Neuronal stem cell (in vitro differentiated cells): ENCODE measurements around the gene PNMA1.

Experiments used
- DNase-seq: peaks from one replicate; pipeline ENCODE4 v3.0.0-alpha.2; 2013; ENCODE audit warnings: low spot score
- H2AFZ ChIP-seq: one replicate; pipeline ENCODE4 v1.6.1; 2013; ENCODE audit warnings: mild to moderate bottlenecking, low read length, inconsistent platforms
- H2AK5ac ChIP-seq: 2 replicates; pipeline ENCODE4 v1.6.1; 2013; ENCODE audit warnings: low read depth, mild to moderate bottlenecking, inconsistent platforms, low read length, moderate library complexity, mixed read lengths
- H2BK120ac ChIP-seq: 2 replicates; pipeline ENCODE4 v1.6.1; 2013; ENCODE audit warnings: low read depth, mild to moderate bottlenecking, inconsistent platforms, low read length, moderate library complexity, mixed read lengths
- H2BK12ac ChIP-seq: one replicate; pipeline ENCODE4 v1.6.1; 2013; ENCODE audit warnings: low read length, inconsistent platforms
- H2BK15ac ChIP-seq: 2 replicates; pipeline ENCODE4 v1.6.1; 2013; ENCODE audit warnings: mild to moderate bottlenecking, low read length, inconsistent platforms, mixed read lengths
- H2BK5ac ChIP-seq: one replicate; pipeline ENCODE4 v1.6.1; 2013; ENCODE audit warnings: inconsistent platforms, mild to moderate bottlenecking, low read length, moderate library complexity
- H3K14ac ChIP-seq: one replicate; pipeline ENCODE4 v1.6.1; 2013; ENCODE audit warnings: low read length, inconsistent platforms
- H3K18ac ChIP-seq: 2 replicates; pipeline ENCODE4 v1.6.1; 2013; ENCODE audit warnings: low read length, inconsistent platforms
- H3K23ac ChIP-seq: 2 replicates; pipeline ENCODE4 v1.6.1; 2013; ENCODE audit warnings: low read depth, mild to moderate bottlenecking, mixed read lengths, low read length, inconsistent platforms; ENCODE audit not compliant: poor library complexity
- H3K27ac ChIP-seq: replicated peaks from 3 replicates; pipeline ENCODE4 v1.5.1; 2013; ENCODE audit warnings: low read length, inconsistent platforms
- H3K27me3 ChIP-seq, 3 experiments: 2 replicates each; pipeline ENCODE4 v1.6.1; 2013; ENCODE audit warnings: low read length in 3 of 3, mild to moderate bottlenecking in 2 of 3, inconsistent platforms in 1 of 3, low read depth in 1 of 3, mixed read lengths in 1 of 3, moderate library complexity in 1 of 3; ENCODE audit not compliant: control insufficient read depth in 3 of 3, insufficient read depth in 3 of 3
- H3K36me3 ChIP-seq, 2 donors: replicated peaks in 1 of 2; 2 replicates each; pipeline ENCODE4 v1.6.1; 2013; ENCODE audit warnings: low read length in 2 of 2; ENCODE audit not compliant: control insufficient read depth in 2 of 2, insufficient read depth in 2 of 2
- H3K4ac ChIP-seq: 2 replicates; pipeline ENCODE4 v1.6.1; 2013; ENCODE audit warnings: inconsistent platforms, mild to moderate bottlenecking, low read length, moderate library complexity
- H3K4me1 ChIP-seq, 2 donors: 1 replicate in 1 of 2; 2 replicates in 1 of 2; pipeline ENCODE4 v1.6.1; 2013; ENCODE audit warnings: low read length in 2 of 2, low read depth in 1 of 2; ENCODE audit not compliant: control insufficient read depth in 2 of 2, insufficient read depth in 1 of 2
- H3K4me2 ChIP-seq: one replicate; pipeline ENCODE4 v1.6.1; 2013; ENCODE audit warnings: mild to moderate bottlenecking, low read length, inconsistent platforms; ENCODE audit not compliant: insufficient read depth, poor library complexity, severe bottlenecking
- H3K4me3 ChIP-seq, 2 donors: 2 replicates each; pipeline ENCODE4 v1.5.1; 2013; ENCODE audit warnings: low read length in 2 of 2, mild to moderate bottlenecking in 2 of 2, inconsistent platforms in 1 of 2, moderate library complexity in 1 of 2
- H3K79me1 ChIP-seq: one replicate; pipeline ENCODE4 v1.6.1; 2013; ENCODE audit warnings: low read depth, mild to moderate bottlenecking, inconsistent platforms, low read length, moderate library complexity
- H3K9ac ChIP-seq: one replicate; pipeline ENCODE4 v1.6.1; 2013; ENCODE audit warnings: mild to moderate bottlenecking, low read depth, low read length, inconsistent platforms; ENCODE audit not compliant: poor library complexity
- H3K9me3 ChIP-seq, 2 donors: replicated peaks in 1 of 2; 2 replicates each; pipeline versions ENCODE3 to v1.6.1; 2013; ENCODE audit warnings: low read length in 2 of 2, mild to moderate bottlenecking in 2 of 2, inconsistent platforms in 1 of 2, low read depth in 1 of 2, mixed read lengths in 1 of 2, moderate library complexity in 1 of 2; ENCODE audit not compliant: control insufficient read depth in 2 of 2, insufficient read depth in 1 of 2
- H4K8ac ChIP-seq: one replicate; pipeline ENCODE4 v1.6.1; 2013; ENCODE audit warnings: low read depth, mild to moderate bottlenecking, inconsistent platforms, low read length, moderate library complexity
- H4K91ac ChIP-seq: one replicate; pipeline ENCODE4 v1.6.1; 2013; ENCODE audit warnings: low read length, low read depth, mild to moderate bottlenecking, inconsistent platforms; ENCODE audit not compliant: poor library complexity
- WGBS, 2 donors: extraction: QIAGEN DNeasy Blood & Tissue Kit; methylation state at CpG; one replicate each; pipeline ENCODE4 v1.1.7; 2013; ENCODE audit warnings: missing lambda C conversion rate in 2 of 2, mixed read lengths in 1 of 2; ENCODE audit not compliant: insufficient read length in 2 of 2, insufficient replicate concordance in 1 of 2; ENCODE audit errors: extremely low coverage in 2 of 2; 5-methylcytosine and 5-hydroxymethylcytosine counted together

The PNMA1 gene

GRCh38 chr14:73755434-73756014, 41.3 kb upstream of the PNMA1 start:
- Histone ChIP-seq H3K4ac (no peak overlapping the region), H3K18ac (no peak overlapping the region), H3K27ac (no peak overlapping the region), H3K4me2 (no peak overlapping the region), H3K36me3 (no peaks in the 10 kb centered on the region), H2BK5ac (no peak overlapping the region), H3K4me1 (peaks cover 9 to 29% of the 10 kb centered on the region in 2 donors), H3K14ac (no peak overlapping the region), H3K27me3 (peaks cover 0 to 8% (median 0%) of the 10 kb centered on the region in 3 experiments), H2AK5ac (no peak overlapping the region), H4K91ac (no peak overlapping the region), H2AFZ (no peak overlapping the region), H3K23ac (no peak overlapping the region), H4K8ac (no peak overlapping the region), H3K4me3 (no peak overlapping the region), H3K79me1 (peaks cover 6% of the 10 kb centered on the region), H2BK120ac (no peak overlapping the region), H3K9me3 (no peaks in the 10 kb centered on the region), H3K9ac (no peak overlapping the region), H2BK15ac (no peak overlapping the region), H2BK12ac (no peak overlapping the region)
- no CpG with 5 or more reads among the region's 5 CpGs for WGBS, 2 donors
- DNase-seq, result no peak

DNA sequence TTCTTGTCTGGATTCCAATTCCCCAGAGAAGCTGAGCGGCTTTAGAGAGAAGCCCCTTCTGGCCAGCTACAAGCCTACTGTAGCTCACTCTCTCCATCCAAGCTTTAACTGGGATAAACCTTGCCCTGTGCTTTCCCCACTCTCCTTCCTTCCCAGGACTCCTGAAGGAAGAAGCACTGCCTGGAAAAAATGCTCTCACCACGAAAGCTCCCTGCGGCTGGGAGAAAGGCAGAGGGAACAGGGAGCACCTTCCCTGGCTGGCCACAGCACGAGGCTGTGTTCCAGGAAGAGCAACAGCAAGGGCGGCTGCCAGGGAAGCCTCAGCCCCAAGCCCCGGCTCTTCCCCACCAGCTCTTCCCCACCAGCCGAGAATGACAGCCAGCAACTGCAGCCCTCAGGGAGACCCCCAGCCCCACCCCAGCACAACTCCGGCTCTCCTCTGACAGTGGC, 40.8 kb upstream of the PNMA1 start:
- H3K79me1 ChIP-seq, result peaks cover 5% of the 10 kb centered on the region
- no peak overlapping the region for H2BK12ac ChIP-seq
- no peak overlapping the region for H3K9ac ChIP-seq
- H2BK120ac ChIP-seq, result no peak overlapping the region
- H3K9me3 ChIP-seq, result no peaks in the 10 kb centered on the region
- H3K4me1 ChIP-seq, result peaks cover 7 to 28% of the 10 kb centered on the region in 2 donors
- no peak overlapping the region for H4K91ac ChIP-seq
- H3K36me3 ChIP-seq, result no peaks in the 10 kb centered on the region
- no peak overlapping the region for H3K4ac ChIP-seq
- H2BK15ac ChIP-seq, result no peak overlapping the region
- peaks cover 0 to 8% (median 0%) of the 10 kb centered on the region in 3 experiments for H3K27me3 ChIP-seq
- no peak for DNase-seq
- H2AK5ac ChIP-seq, result no peak overlapping the region
- no peak overlapping the region for H3K4me3 ChIP-seq
- no peak overlapping the region for H4K8ac ChIP-seq
- H2BK5ac ChIP-seq, result no peak overlapping the region
- H3K4me2 ChIP-seq, result no peak overlapping the region
- no peak overlapping the region for H3K18ac ChIP-seq
- no peak overlapping the region for H3K23ac ChIP-seq
- no peak overlapping the region for H3K14ac ChIP-seq
- no peak overlapping the region for H2AFZ ChIP-seq
- H3K27ac ChIP-seq, result no peak overlapping the region
- WGBS, 2 donors, result no CpG with 5 or more reads among the region's 8 CpGs

DNA sequence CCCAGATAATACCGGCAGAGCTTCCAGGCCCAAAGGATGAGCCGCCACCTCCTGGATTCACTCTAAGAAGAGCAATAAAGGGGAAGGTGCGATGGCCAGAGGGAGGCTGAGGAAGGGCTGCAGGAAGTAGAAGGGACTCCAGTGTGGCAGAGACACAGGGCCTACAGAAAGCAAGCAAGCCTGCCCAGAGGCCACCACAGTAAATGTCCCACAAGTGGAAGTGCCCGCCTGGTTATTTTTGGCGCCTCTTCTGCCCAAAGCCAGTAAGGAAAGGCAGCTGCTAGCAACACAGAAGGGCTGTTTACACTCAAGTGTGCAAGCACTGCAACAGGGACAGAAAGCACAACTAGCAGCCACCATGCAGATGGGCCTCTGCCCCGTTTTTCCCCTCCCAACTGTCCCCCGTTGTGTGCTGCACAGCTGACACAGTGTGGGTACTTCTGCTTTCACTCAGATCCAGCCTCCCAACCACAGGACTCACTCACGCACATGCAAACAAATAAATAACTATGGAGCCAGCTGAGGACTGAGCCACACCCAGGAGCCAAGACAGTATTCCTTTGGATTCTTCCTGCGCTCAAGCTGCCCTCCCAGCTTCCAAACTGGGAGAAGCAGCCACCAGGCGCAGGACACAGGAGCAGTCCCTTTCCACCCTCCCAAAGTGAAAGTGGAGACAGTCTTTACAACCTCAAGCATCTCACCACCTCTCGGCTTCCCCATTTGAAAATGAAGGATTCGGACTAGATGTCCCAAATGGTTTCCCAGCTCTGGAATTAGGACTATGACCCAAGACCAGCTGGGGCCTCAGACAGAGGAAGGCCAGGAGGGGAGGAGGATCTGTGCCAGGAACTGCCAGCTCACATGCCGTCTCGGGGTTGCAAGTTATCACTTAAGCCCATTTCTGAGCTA, 40.0 kb upstream of the PNMA1 start:
- DNase-seq, result no peak
- H3K4me3 ChIP-seq, result no peak overlapping the region
- no peak overlapping the region for H3K18ac ChIP-seq
- no CpG with 5 or more reads among the region's 14 CpGs for WGBS, 2 donors
- no peak overlapping the region for H3K27ac ChIP-seq
- no peaks in the 10 kb centered on the region for H3K36me3 ChIP-seq
- no peak overlapping the region for H3K4me2 ChIP-seq
- H3K79me1 ChIP-seq, result peaks cover 2% of the 10 kb centered on the region
- no peak overlapping the region for H2BK15ac ChIP-seq
- H3K9ac ChIP-seq, result no peak overlapping the region
- no peak overlapping the region for H2AFZ ChIP-seq
- no peak overlapping the region for H3K23ac ChIP-seq
- no peak overlapping the region for H2AK5ac ChIP-seq
- no peak overlapping the region for H3K4ac ChIP-seq
- H3K27me3 ChIP-seq, result peaks cover 0 to 7% (median 0%) of the 10 kb centered on the region in 3 experiments
- no peak overlapping the region for H4K91ac ChIP-seq
- peaks cover 7 to 28% of the 10 kb centered on the region in 2 donors for H3K4me1 ChIP-seq
- H2BK5ac ChIP-seq, result no peak overlapping the region
- H4K8ac ChIP-seq, result no peak overlapping the region
- no peaks in the 10 kb centered on the region for H3K9me3 ChIP-seq
- H3K14ac ChIP-seq, result no peak overlapping the region
- H2BK12ac ChIP-seq, result no peak overlapping the region
- H2BK120ac ChIP-seq, result no peak overlapping the region
